GM18870 (cell line): Measurements from ENCODE around the gene CCDC148.
"Not testable (repeated sequence)": the region's sequence is repeated elsewhere in the genome, so short reads cannot be mapped to it uniquely, and the experiment has no call there.

Experiments used
- ATAC-seq: cut with Tn5 transposase; IDR thresholded peaks from one replicate; pipeline ENCODE4 v1.9.1; 2021; ENCODE audit warnings: moderate library complexity; ENCODE audit not compliant: unreplicated experiment

The CCDC148 gene

DNA sequence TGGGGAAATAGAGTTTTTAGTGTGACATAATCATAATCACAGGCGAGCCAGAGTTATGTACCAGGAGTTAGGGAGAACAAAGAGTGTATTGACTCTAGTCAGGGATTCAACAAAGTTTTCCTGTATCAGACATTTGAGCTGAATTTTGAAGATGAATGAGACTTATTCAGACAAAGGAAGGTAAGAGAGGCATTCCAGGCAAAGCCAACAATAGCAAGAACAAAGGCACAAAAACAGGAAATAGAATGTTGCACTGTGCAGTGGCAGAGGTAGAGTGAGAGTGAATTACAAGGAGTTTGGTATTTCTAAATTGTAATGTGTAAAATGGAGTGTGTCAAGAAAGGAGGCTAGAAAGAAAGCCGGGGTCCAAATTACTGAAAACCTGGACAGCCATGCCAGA is 156.2 kb downstream of the CCDC148 start:
- no peak for ATAC-seq

DNA sequence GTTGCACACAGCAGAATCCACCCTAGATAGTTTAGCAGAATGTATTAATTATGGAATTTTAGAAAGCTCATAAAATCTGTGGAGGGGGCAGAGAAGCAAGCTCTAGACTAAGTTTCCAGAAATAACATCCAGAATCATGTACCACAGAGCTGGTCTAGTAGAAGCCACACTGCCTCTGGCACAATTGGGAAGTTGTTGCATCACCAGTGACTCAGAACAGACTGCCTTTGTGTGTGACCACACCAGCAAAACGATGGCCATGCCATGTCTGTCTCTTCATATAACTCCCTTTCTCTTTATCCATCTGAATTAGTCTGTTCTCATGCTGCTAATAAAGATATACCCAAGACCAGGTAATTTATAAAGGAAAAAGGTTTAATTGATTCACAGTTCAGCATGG is 158.9 kb downstream of the CCDC148 start:
- ATAC-seq, result no peak

DNA sequence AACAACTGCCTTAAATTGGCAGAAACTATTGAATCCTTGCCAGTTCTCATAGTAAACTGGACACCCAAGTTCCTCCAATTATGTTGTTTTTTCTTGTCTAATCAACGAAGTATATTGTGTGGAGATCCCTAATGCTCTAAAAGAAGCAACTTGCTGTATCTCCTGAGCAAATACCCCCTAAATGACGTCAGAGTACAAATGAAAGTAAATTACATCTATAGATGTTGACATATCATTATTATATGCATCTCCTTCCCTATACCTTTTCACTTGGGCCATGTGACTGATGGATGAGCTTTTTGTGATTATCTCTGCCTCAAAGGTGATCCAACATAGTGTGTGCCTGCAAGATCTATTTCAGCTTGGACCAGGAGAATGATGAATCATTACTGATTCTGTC is 159.4 kb downstream of the CCDC148 start:
- no peak for ATAC-seq

DNA sequence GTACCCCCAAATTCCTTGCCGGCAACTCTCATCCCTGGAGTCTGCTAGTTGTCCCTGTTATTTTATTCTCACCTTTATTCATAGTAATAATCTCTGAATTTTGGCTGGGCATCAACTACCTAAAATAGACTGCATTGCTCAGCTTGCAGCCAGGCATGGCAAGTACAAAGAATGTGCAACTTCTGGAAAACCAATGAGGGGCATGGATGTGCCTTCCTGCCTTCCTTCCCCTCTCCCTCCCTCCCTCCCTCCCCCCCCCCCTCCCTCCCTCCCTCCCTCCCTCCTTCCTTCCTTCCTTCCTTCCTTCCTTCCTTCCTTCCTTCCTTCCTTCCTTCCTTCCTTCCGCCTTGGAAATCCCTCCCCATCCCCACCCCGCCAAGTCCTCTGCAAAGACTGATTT is 162.8 kb downstream of the CCDC148 start:
- ATAC-seq, result no peak

DNA sequence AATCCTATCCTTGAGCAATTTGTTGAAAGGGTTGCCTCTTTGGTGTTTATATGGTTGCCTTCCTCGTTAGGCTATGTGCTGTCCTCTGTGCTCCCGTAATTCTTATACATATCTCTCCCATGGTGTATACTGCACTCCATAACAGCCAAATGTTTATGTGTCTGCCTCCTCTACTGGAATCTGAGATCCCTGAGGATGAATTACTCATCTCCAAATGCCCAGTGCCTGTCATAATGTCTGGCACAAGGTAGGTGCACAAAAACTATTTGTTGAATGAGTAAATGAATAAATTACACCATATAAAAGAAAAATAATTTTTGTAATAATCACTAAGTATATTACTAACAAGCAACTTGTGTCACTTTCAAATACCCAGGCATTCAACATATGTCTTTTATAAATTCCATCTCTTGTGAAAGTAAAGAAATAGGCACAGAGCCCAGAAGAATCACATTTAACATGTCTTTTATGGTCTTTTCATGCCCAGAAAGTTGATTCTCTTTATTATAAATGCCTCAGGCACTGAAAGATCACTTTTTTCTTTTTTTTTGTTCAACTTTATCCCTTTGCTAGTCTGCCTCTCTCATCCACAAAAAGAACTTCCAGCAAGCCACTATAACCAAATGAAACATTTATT is 164.9 kb downstream of the CCDC148 start:
- ATAC-seq, result no peak

DNA sequence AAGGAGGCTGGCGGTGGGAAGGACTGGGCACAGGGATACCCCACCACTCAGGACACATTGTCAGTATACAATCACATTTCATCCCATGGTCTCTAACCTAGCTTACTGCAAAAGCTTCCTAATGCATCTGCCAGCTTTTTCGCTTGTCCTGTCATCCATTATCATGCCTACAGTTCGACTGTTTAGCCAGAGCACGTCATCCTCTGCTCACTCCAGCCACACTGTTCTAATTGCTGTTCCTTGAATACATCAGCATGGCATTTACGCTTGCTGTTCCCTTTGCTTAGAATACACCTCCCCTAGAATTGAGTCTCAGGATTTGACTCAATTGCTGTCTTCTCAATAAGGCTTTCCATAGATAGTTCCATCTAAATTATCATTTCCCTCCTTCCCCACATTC is 166.3 kb downstream of the CCDC148 start:
- ATAC-seq, result no peak

DNA sequence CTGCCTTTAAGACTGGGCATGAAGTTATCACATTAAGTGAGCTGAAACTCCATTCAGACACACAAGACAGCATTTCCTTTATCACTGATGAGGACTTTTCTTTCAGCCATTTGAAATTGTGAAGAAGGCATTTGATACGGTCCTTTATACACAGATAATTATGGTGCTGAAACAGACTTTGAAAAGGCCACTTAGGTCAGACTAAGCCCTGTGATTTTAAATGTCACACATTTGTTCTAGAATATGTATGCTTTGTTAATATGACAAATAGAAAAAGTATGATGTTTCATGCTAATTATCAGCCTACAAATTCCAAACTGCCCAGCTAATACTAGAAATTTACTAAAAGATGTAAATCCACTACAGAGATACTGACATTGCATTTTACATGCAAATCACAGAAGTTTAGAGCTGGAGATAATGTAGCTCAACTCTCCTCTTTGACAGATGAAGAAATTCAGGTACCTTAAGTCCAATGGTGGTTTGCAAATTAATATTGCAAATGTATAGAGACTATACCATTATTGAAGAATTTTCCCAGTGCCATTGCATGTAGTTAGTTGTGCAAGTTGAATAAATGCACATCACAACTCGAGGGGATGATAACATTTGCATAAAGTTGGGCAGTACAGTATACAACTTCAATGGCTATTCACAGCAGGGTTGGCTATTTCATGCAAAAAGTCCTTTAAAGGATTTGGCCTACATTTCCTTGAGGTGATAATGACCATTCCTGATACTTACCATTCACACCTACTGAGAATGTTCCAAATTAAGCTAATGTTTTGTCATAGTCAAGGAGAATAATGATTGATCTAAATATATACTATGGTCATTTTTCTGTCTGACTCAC is 179.7 kb downstream of the CCDC148 start:
- no peak for ATAC-seq

DNA sequence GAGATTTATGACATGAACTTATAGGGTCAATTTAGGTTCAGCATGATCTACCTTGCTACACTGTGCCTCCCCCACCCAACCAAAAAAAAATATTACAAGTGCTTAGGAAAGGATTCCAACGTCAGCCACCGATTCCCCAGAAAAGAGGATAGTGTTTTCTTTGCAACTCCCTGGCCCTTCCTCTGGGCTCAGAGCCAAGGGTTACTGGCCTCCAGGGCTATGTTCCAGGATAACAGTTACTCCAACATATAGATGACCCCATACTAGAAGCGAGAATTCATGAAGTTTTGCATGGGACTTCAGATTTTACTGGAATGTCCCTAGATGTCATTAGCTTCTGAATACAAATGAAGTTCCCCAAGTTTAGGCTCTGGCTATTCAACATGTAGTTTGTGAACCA is 182.8 kb downstream of the CCDC148 start:
- ATAC-seq, result no peak

DNA sequence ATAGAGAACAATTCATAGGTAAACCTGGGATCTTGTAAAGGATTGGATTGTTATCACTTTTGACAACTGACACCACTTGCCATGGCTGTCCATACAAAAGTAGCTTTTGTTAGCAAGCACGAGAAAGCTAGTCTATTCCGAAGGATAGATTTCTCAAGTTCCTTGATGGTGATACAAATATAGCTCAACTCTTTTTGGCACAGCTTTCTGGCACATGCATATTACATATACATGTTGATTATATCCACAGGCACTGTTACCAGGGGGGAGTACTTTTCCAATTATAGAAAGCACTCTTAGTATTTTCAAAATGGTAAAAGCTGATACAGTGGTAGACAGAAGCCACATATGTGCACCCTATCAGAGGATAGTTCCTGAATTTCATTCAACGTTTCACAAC is 186.0 kb downstream of the CCDC148 start:
- ATAC-seq, result no peak

DNA sequence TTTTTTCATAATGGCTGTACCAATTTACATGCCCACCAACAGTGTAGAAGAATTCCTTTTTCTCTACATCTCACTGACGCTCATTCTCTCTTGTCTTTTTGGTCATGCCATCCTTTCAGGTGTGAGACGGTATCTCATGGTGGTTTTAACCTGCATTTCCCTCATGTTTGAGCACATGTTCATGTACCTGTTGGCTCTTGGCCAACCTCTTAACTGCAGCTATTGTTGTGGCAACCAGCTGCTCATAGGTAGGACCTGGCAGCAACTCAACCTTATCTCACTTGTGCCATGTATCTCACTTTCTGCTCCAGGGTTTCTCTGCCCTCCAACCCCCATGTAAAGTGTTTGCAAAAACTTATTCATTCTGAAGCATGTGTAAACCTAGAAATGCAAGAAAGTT is 187.4 kb downstream of the CCDC148 start:
- no peak for ATAC-seq

DNA sequence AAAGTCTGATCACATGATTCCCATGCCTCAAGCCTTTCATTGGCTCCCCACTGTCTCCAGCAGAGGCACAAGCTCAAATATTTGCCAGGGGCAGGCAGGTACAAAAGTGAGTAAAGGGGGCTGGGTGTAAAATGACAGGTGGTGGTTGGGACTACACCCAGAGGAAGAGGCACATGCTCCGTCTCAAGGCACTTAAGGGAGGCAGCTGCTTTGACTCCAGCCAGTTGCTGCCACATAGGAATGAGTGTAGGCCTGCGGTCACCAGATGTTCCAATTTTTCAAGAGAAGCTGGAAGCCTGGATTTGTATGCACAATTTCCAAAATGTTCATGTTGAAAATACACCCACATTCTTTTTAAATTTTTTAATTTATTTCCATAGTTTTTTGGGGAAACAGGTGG is 190.4 kb downstream of the CCDC148 start:
- ATAC-seq, result no peak

DNA sequence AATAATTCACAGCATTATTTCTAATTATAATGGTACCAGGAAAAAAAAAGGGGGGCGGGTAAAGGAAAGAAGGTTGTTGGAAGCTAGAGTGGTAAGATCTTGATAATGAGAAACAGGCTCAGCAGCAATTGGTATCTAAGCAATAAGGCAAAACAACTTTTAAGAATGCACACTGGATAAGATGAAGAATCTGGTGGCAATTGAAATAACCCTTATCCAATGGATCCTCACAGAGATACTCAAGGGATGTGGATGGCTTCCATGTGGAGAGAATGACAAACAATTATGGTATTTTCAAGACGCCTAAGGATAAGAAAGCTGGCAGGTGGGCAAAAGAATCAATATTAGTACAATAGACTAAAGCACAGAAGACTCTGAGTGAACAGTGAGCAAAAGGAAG is 201.3 kb downstream of the CCDC148 start:
- ATAC-seq, result no peak

DNA sequence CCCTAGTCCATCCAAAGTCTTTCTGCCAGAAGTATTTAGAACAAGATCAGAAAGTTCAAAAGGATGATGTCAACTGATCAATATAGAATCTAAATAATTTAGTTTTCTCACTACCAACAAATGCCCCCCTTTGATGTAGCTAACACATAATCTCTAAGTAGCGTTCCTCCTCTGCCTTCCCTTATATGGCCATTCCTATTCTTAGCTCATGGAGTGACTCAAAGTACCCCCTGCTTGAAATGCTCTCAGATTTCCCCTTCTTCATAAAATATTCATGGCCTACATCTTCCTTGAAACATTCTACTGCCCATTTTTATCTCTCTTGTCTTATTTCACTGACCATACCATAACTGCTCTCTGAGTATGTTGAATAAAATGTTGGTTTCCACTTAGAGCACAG is 203.4 kb downstream of the CCDC148 start:
- ATAC-seq, result no peak

DNA sequence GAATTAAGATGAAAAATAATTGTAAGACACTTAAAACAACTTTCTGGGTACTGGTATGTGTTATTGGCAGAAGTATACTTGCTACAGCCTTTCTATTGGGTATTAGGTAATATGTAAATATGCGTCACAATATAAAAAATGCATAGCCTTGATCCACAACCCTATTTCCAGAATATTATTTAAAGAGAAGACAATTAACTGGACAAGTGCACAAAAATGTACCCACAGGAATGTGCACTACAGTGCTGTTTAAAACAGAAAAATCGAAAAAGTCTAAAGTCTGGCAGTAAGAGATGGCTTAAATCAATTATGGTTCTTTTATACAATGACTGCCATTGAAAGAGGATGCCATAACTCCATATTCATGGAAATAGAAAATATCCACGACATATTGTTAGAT is 205.2 kb downstream of the CCDC148 start:
- no peak for ATAC-seq

DNA sequence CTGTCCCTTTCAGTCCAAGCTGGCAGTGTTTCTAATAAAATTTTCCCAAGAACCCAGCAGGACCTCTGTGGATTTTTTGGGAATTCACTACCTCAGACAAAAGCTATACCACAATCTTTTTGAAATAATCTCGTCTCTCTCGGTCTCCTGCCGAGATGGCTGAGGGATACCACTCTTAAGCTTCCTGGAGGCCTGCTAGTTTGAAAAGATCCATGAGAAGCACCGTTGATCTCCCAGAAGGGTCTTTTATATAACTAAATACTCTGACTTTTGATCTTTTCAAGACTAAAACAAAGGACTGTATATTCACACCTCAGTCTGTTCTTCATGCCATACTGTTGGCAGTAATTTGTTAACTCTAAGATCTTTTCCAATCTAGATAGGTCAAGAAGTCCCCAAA is 213.2 kb downstream of the CCDC148 start:
- no peak for ATAC-seq

DNA sequence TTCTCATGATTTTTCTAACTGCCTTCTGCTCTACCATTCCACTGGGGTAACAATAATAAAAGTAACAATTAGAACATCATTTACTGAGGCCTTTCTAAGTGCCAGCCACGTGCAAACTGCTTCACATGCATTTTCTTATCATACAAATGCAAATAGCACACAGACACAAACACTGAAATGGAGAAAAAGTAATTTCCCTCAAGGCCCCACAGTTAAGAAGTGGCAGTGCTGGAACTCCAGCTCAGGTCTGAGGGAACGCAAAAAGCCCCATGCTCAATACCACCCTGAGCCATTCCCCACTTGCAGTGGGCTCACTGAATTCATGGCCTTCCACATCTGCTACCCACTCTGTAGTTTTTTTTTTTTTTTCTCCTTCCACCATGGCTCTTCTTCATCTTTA is 214.3 kb downstream of the CCDC148 start:
- no peak for ATAC-seq

DNA sequence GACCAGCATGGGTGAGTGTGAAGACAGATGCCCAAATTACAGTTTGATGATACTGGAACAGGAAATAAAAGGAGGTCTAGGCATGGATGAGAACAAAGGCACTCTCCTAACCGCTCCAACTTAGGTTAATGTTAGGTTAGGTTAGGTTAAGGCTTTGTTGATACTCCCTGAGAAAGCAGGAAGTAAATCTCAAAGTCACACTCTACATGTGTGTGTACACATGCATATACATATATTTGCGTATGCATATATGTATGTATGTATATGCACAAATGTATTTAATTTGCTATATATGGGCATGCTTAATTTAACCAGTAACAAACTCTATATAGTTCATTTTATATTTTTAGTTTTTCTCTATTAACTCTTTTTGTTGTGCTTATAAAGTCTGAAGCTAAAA is 215.6 kb downstream of the CCDC148 start:
- ATAC-seq, result no peak

DNA sequence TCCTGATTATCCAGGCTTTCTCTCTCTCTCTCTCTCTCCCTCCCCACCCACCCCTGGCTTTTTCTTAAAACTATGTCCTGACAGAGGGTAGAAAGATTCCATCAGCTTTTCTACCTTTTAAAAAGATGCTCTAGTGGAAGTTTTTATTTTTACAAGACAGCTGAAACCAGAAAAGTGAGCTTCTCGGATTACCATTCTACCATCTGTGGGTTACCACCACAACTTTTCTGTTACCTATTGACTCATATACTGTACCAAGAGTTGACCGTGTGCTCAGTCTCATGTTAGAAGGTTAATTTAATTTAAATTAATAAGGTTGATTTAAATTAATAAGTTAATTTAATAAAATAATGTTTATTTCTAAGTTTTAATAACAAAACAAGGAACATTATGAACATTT is 217.3 kb downstream of the CCDC148 start:
- ATAC-seq, result no peak

DNA sequence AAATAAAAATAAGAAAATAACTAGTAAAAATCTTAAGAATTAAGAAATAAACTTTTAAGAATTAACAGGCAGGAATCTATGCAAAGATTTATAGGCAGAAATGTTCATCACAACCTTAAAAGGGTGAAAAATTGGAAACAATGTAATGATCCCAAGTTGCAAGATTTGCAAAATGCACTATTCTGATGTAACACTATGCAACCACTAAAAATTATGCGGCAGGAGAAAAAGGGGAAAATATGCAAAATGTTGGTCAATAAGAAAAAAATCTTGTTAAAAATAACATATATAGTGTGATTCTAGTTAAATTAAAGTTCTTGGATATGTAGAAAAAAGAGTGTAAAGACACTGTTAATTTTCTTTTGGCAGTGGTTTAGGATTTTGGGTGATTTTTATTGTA is 222.1 kb downstream of the CCDC148 start:
- ATAC-seq, result no peak

DNA sequence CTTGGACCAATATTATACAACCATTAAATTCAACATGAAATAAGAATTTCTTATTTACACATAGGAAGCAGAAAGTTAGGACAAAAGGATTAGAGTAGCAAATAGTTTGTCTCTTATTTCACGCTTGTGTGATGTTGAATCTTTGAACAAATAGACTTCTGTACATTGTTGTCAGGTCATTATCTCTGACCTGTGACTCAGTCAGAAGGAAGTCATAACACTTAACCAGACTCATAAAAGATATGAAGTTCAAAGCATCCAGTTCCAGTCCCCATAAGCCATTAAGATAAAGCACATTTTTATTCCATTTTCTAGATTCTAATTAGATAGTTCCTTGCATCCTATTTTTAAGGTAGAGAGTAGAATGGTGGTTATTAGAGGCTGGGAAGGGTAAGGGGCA is 224.1 kb downstream of the CCDC148 start:
- ATAC-seq, result no peak

DNA sequence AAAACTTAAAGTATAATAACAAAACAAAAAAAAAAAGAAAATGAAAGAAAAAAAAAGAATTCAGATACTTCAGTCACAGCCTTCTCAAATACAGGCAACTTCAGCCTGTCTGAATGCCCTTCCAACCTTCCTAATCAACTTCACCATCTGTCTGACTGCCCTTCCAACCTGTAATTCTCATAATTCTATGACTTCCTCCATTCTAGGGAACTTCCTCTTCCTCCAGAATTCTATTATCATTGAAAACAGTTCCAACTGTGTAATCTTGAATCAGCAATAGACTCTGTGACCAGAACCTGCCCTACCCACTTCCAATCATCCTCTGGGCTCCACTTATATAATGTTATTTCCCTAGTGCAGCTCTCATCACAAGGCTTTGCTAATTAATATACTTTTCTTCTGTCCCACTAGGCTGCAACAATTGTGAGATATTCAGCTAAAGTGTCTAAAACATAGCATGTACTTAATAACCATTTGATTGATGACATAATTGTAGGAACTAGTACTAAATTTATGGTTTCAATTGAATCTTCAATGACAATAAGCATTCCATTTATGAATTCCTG is 227.5 kb downstream of the CCDC148 start:
- ATAC-seq, result no peak

DNA sequence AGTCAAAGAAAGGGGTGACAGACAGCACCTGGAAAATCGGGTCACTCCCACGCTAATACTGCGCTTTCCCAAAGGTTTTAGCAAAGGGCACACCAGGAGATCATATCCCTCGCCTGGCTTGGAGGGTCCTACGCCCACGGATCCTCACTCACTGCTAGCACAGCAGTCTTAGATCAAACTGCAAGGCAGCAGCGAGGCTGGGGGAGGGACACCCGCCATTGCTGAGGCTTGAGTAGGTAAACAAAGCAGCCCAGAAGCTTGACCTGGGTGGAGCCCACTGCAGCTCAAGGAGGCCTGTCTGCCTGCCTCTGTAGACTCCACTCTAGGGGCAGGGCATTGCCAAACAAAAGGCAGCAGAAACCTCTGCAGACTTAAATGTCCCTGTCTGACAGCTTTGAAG is 233.5 kb downstream of the CCDC148 start:
- not testable (repeated sequence) for ATAC-seq
